BE2C (cell line): Measurements from ENCODE around the gene WDFY2.

Experiments used
- DNase-seq: peaks from one replicate; pipeline ENCODE4 v3.0.0-alpha.2; 2020
- H3K27me3 ChIP-seq: fragments of 250-450 bp; sonication (Bioruptor Pico); 2 replicates; pipeline ENCODE4 v1.5.1; 2020; ENCODE audit warnings: mild to moderate bottlenecking
- H3K36me3 ChIP-seq: fragments of 250-450 bp; sonication (Bioruptor Pico); 2 replicates; pipeline ENCODE4 v1.5.1; 2020; ENCODE audit warnings: mild to moderate bottlenecking
- H3K4me1 ChIP-seq: fragments of 250-450 bp; sonication (Bioruptor Pico); 2 replicates; pipeline ENCODE4 v1.5.1; 2020
- H3K4me3 ChIP-seq: 2 replicates; pipeline ENCODE4 v1.5.1; 2011; ENCODE audit warnings: low read depth, low read length
- H3K9me3 ChIP-seq: fragments of 250-450 bp; sonication (Bioruptor Pico); 2 replicates; pipeline ENCODE4 v1.5.1; 2020
- CTCF ChIP-seq: IDR thresholded peaks from 2 replicates; pipeline ENCODE4 v1.5.1; 2012; ENCODE audit warnings: mild to moderate bottlenecking, low read depth, low read length

WDFY2 gene

DNA sequence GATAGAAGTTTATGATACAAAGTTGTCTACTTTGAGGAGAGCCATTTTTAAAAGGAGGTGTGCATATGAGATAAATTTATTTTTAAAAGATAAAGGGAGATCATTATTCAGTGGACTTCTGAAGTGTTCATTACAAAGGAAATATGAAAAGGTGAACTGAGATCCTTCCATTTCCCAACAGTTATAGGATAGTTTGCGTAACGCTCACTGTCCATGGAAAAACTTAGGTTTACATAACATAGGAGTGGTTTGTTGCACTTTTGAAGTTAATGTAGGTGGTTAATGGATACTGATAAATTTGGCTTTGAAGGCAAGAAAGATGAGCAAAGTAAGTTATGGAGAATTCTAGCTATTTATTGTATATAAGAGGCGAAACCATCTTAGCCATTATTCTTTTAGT, 92.5 kb downstream of the WDFY2 start:
- no peak for TF ChIP-seq CTCF
- no peaks in the 10 kb centered on the region for H3K9me3 ChIP-seq
- H3K4me3 ChIP-seq = no peak overlapping the region
- H3K27me3 ChIP-seq = no peaks in the 10 kb centered on the region
- no peak for DNase-seq
- no peaks in the 10 kb centered on the region for H3K4me1 ChIP-seq
- no peaks in the 10 kb centered on the region; the same call in 1 of the 2 replicates for H3K36me3 ChIP-seq

GRCh38 chr13:51678420-51678819, 94.2 kb downstream of the WDFY2 start:
- Histone ChIP-seq H3K36me3 (no peaks in the 10 kb centered on the region; the same call in 1 of the 2 replicates), H3K9me3 (no peaks in the 10 kb centered on the region), H3K4me1 (no peaks in the 10 kb centered on the region), H3K4me3 (no peak overlapping the region), H3K27me3 (no peaks in the 10 kb centered on the region)
- DNase-seq = no peak
- no peak for TF ChIP-seq CTCF

DNA sequence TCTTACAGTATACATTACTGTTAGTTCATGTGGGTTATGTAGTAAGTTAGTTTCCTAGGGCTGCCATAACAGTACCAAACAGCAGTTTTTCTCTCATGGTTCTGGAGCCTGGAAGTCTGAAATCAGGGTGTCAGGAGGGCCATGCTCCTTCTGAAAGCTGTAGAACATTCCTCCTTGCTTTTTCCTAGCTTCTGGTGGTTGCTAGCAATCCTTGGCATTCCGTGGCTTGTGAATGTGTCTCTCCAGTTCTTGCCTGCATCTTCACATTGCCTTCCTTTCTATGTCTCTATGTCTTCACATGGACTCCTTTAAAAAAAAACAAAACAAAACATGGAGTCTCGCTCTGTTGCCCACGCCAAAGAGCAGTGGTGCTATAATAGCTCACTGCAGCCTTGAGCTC, 95.4 kb downstream of the WDFY2 start:
- Histone ChIP-seq H3K36me3 (no peaks in the 10 kb centered on the region; the same call in 1 of the 2 replicates), H3K9me3 (no peaks in the 10 kb centered on the region), H3K4me3 (no peak overlapping the region), H3K27me3 (no peaks in the 10 kb centered on the region), H3K4me1 (no peaks in the 10 kb centered on the region)
- no peak for TF ChIP-seq CTCF
- DNase-seq = no peak

DNA sequence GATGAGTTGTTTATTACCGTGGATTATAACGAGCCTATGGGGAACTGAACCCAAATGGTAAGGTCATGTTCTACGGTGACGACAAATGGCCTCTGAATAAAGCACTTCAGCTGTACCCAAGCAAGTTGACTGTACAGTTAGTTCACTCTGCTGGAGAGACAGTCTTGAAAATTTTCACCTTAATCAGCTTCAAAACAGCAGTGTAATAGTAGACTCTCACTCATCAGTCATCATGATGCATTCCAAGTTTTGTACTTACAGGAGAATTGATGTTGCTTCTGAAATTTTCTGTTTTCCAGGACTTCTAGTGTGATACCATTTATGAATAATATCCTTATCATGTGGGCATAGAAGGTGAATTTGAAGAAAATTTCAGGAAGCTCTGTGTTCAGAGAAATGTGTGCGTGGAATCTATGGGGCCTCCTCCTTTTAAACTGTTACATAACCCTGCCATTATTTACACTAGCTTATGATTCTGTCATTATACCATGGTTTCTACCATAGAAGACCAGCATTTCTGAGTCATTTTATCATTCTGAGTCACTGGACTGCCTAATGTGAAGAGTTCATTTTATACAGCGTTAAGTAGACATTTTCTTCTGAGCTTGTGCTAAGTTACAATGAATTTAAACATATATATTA, 96.9 kb downstream of the WDFY2 start:
- Histone ChIP-seq H3K27me3 (no peaks in the 10 kb centered on the region), H3K4me1 (no peaks in the 10 kb centered on the region), H3K36me3 (no peaks in the 10 kb centered on the region; the same call in 1 of the 2 replicates), H3K9me3 (no peaks in the 10 kb centered on the region), H3K4me3 (no peak overlapping the region)
- TF ChIP-seq CTCF = no peak
- DNase-seq = no peak

DNA sequence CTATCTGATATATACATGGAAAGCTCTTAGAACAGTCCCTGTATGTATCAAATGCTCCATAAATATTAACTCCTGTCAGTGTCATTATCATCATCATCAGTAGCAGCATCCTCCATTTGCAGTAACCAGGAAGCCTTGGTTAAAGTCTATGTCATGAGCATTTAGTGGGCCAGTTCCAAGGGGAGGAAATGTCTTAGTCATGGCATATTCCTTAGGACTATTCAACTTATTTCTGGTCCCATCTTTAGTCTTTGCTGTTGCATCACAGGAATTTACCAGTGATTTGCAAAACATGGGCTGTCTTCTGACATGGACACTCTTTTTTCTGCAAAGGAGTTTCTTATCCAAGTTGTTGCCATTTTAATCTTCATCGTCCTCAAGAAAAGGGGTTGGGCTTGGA, 98.4 kb downstream of the WDFY2 start:
- H3K36me3 ChIP-seq = no peaks in the 10 kb centered on the region; the same call in 1 of the 2 replicates
- H3K27me3 ChIP-seq = no peaks in the 10 kb centered on the region
- no peaks in the 10 kb centered on the region; the same call in 1 of the 2 replicates for H3K4me1 ChIP-seq
- H3K4me3 ChIP-seq = no peak overlapping the region
- no peaks in the 10 kb centered on the region for H3K9me3 ChIP-seq
- TF ChIP-seq CTCF = no peak
- no peak for DNase-seq

GRCh38 chr13:51683597-51683996, 99.3 kb downstream of the WDFY2 start:
- no peak for TF ChIP-seq CTCF
- no peaks in the 10 kb centered on the region; the same call in 1 of the 2 replicates for H3K4me1 ChIP-seq
- DNase-seq = no peak

More at GRCh38 chr13:51683597-51683996, 99.3 kb downstream of the WDFY2 start:
- no peaks in the 10 kb centered on the region for H3K9me3 ChIP-seq
- H3K4me3 ChIP-seq = no peak overlapping the region
- H3K27me3 ChIP-seq = no peaks in the 10 kb centered on the region
- no peaks in the 10 kb centered on the region; the same call in 1 of the 2 replicates for H3K36me3 ChIP-seq
